Sigmoid colon (tissue), 7 donors: ENCODE results near the gene ATAT1. TPM values are rescaled to one million over a fixed set of nuclear protein-coding genes. Genes with fewer than 3 reads are reported as not detected.
A peak's percentile ranks its signal among the peaks of the same experiment; 100 is the strongest.

Experiments used
- DNase-seq: peaks from one replicate; pipeline ENCODE4 v3.0.0-alpha.2; 2019
- H3K27ac ChIP-seq, 4 donors: fragments of 200-600 bp; sonication (generic); one replicate each; pipeline ENCODE4 v1.5.1; 2016 to 2019; ENCODE audit warnings: mild to moderate bottlenecking in 1 of 4
- H3K27me3 ChIP-seq, 3 donors: fragments of 200-600 bp; sonication (generic); one replicate each; pipeline ENCODE4 v1.5.1; 2019; ENCODE audit warnings: mild to moderate bottlenecking in 1 of 3
- H3K36me3 ChIP-seq, 4 donors: fragments of 200-600 bp; sonication (generic); one replicate each; pipeline ENCODE4 v1.5.1; 2016 to 2019
- H3K4me1 ChIP-seq, 4 donors: fragments of 200-600 bp; sonication (generic); one replicate each; pipeline ENCODE4 v1.5.1; 2017 to 2019
- H3K4me3 ChIP-seq, 4 donors: fragments of 200-600 bp; sonication (generic); one replicate each; pipeline ENCODE4 v1.5.1; 2017 to 2019; ENCODE audit warnings: mild to moderate bottlenecking in 2 of 4, moderate library complexity in 1 of 4
- H3K9me3 ChIP-seq, 4 donors: fragments of 200-600 bp in 3 of 4; sonication (generic) in 3 of 4; one replicate each; pipeline versions ENCODE4 v1.5.1 to v1.6.1; 2013 to 2019
- CTCF ChIP-seq, 4 experiments: fragments of 450-650 bp in 3 of 4; fragments of 200-600 bp in 1 of 4; IDR thresholded peaks; one replicate each; pipeline ENCODE4 v1.5.1; 2016 to 2019; ENCODE audit warnings: antibody characterized with exemption in 4 of 4, mild to moderate bottlenecking in 3 of 4, moderate library complexity in 2 of 4
- EP300 ChIP-seq, 4 donors: sonication (generic); formaldehyde crosslinking; IDR thresholded peaks; one replicate each; pipeline ENCODE4 v1.6.1; 2017; ENCODE audit warnings: antibody characterized with exemption in 4 of 4
- POLR2A ChIP-seq, 2 donors: fragments of 450-650 bp; IDR thresholded peaks; one replicate each; pipeline ENCODE4 v1.6.1; 2016; ENCODE audit warnings: antibody characterized with exemption in 2 of 2, mild to moderate bottlenecking in 2 of 2, moderate library complexity in 2 of 2
- POLR2AphosphoS5 ChIP-seq, 4 donors: sonication (generic); formaldehyde crosslinking; IDR thresholded peaks; one replicate each; pipeline ENCODE4 v1.6.1; 2017; ENCODE audit warnings: antibody characterized with exemption in 4 of 4
- WGBS, 2 donors: extraction: QIAGEN DNeasy Blood & Tissue Kit; methylation state at CpG; one replicate each; pipeline ENCODE4 v1.1.7; 2013; 5-methylcytosine and 5-hydroxymethylcytosine counted together
- intact Hi-C: fragments of 100-400 bp; cut with DNase I; formaldehyde crosslinking; loops from one replicate; pipeline ENCODE4 v1.15.1; 2023
- polyA plus RNA-seq, 3 donors: library from polyadenylated mRNA; stranded (reverse); fragments of 200-250 nt; gene quantifications; one replicate each; pipeline ENCODE4 v1.2.3, GENCODE V29; 2013
- total RNA-seq, 4 donors: library from RNA; depleted of rRNA; stranded (reverse); fragments of >200 nt; gene quantifications; one replicate each; pipeline ENCODE4 v1.1.0, GENCODE V29; 2016
- donor health status: healthy with polysubstance abuse.
- donor health status: Bipolar disorder and iron deficiency.
- donor health status: healthy.

The ATAT1 gene
- total and polyA plus RNA-seq, 7 donors: 2.6 to 8.5 (median 4.2) TPM

- intact Hi-C loops: loop anchor here (1.0 to 2.0 kb wide), 3 partner anchors 29 to 70 kb away; partner anchors contain the start of genes MRPS18B, PPP1R10 and TUBB
- peaks cover 0 to 80% (median 73%) of the 10 kb centered on the region in 4 donors for H3K4me1 ChIP-seq
- H3K9me3 ChIP-seq: no peaks in the 10 kb centered on the region
- H3K27ac ChIP-seq: peak overlapping the region; percentile 94 to 99 (median 98)
- WGBS, 2 donors: 1% methylated on average over 52 of the region's 52 CpGs
- H3K4me3 ChIP-seq: peak overlapping the region; percentile 63 to 87 (median 72)
- peak; percentile 98 for DNase-seq
- TF ChIP-seq CTCF (IDR thresholded peaks at IDR 0.05) (no peak), POLR2A (IDR thresholded peaks at IDR 0.05) (peak; percentile 26 to 47), EP300 (IDR thresholded peaks at IDR 0.05) (peak in 2 of 4 donors; percentile 68 to 72), POLR2AphosphoS5 (IDR thresholded peaks at IDR 0.05) (peak; percentile 82 to 97 (median 87))
- H3K27me3 ChIP-seq: no peaks in the 10 kb centered on the region
- no peaks in the 10 kb centered on the region for H3K36me3 ChIP-seq
Observed at GRCh38 chr6:30686908-30687658, 60.4 kb downstream of the ATAT1 start.

- intact Hi-C loops: loop anchor here (1.0 to 2.0 kb wide), 2 partner anchors 28 to 71 kb away; partner anchors contain the start of genes MRPS18B and PPP1R10
- no peak for TF ChIP-seq POLR2A (IDR thresholded peaks at IDR 0.05)
- TF ChIP-seq POLR2AphosphoS5 (IDR thresholded peaks at IDR 0.05): no peak
- peak in 1 of 4 experiments; percentile 28 for TF ChIP-seq CTCF (IDR thresholded peaks at IDR 0.05)
- Histone ChIP-seq H3K36me3 (no peaks in the 10 kb centered on the region), H3K4me3 (peak overlapping the region; percentile 63 to 87 (median 72)), H3K27ac (peak overlapping the region; percentile 94 to 99 (median 98)), H3K9me3 (no peaks in the 10 kb centered on the region), H3K4me1 (peaks cover 0 to 72% (median 65%) of the 10 kb centered on the region in 4 donors), H3K27me3 (no peaks in the 10 kb centered on the region)
- 21 to 23% methylated on average over 22 of the region's 22 CpGs for WGBS, 2 donors
- peak; percentile 73 for DNase-seq
Observed at GRCh38 chr6:30687659-30688431, 61.2 kb downstream of the ATAT1 start.

GRCh38 chr6:30688569-30688968 is 61.9 kb downstream of the ATAT1 start:
- Histone ChIP-seq H3K4me1 (peaks cover 0 to 65% (median 58%) of the 10 kb centered on the region in 4 donors), H3K27me3 (no peaks in the 10 kb centered on the region), H3K9me3 (no peaks in the 10 kb centered on the region), H3K27ac (peak overlapping the region; percentile 94 to 99 (median 98)), H3K4me3 (peak overlapping the region in 1 of 4 donors; percentile 63), H3K36me3 (no peaks in the 10 kb centered on the region)
- WGBS, 2 donors: 75 to 90% methylated on average over 9 of the region's 9 CpGs
- intact Hi-C loops: no loop called here
- no peak for TF ChIP-seq EP300 (IDR thresholded peaks at IDR 0.05)
- no peak for TF ChIP-seq CTCF (IDR thresholded peaks at IDR 0.05)
- no peak for TF ChIP-seq POLR2AphosphoS5 (IDR thresholded peaks at IDR 0.05)
- TF ChIP-seq POLR2A (IDR thresholded peaks at IDR 0.05): no peak
- DNase-seq: no peak

- TF ChIP-seq EP300 (IDR thresholded peaks at IDR 0.05): no peak
- no peak for TF ChIP-seq POLR2A (IDR thresholded peaks at IDR 0.05)
- TF ChIP-seq POLR2AphosphoS5 (IDR thresholded peaks at IDR 0.05): no peak
- TF ChIP-seq CTCF (IDR thresholded peaks at IDR 0.05): no peak
- DNase-seq: peak; percentile 48
- no peaks in the 10 kb centered on the region for H3K27me3 ChIP-seq
- no peaks in the 10 kb centered on the region for H3K36me3 ChIP-seq
- H3K9me3 ChIP-seq: no peaks in the 10 kb centered on the region
- intact Hi-C loops: no loop called here
- 85 to 90% methylated on average over 11 of the region's 11 CpGs for WGBS, 2 donors
- H3K27ac ChIP-seq: peak overlapping the region; percentile 94 to 99 (median 98)
- no peak overlapping the region for H3K4me3 ChIP-seq
- peaks cover 0 to 58% (median 51%) of the 10 kb centered on the region in 4 donors for H3K4me1 ChIP-seq
Observed at GRCh38 chr6:30689022-30689865, 62.6 kb downstream of the ATAT1 start.
